Panc1 (cell line): Measurements from ENCODE around the gene GIN1. TPM values are rescaled to one million over a fixed set of nuclear protein-coding genes. Genes with fewer than 3 reads are reported as not detected.
"Not testable (repeated sequence)": the region's sequence is repeated elsewhere in the genome, so short reads cannot be mapped to it uniquely, and the experiment has no call there.

Source experiments
- ATAC-seq: fragments of 200-7000 bp; cut with Tn5 transposase; 2 replicates; pipeline ENCODE4 v1.9.1; 2020; ENCODE audit warnings: mild to moderate bottlenecking, moderate library complexity
- BruUV-seq: library from RNA; stranded (reverse); fragments of 400-500 nt; replicated peaks from 2 replicates; lab custom pipeline; 2021; lab: Mats Ljungman, UMichigan
- CTCF ChIA-PET: fragments of 300-600 bp; sonication (Branson Sonifier 250); formaldehyde crosslinking; loops from one replicate; lab custom pipeline; 2022; ENCODE audit warnings: antibody characterized with exemption; lab: Charles Lee
- POLR2A ChIA-PET: fragments of 300-600 bp; sonication (Branson Sonifier 250); formaldehyde crosslinking; loops from one replicate; lab custom pipeline; 2022; ENCODE audit warnings: antibody characterized with exemption; lab: Charles Lee
- DNase-seq: peaks from one replicate; pipeline ENCODE4 v3.0.0-alpha.2; 2010; ENCODE audit warnings: low read depth, low spot score
- H3K27ac ChIP-seq: 2 replicates; pipeline ENCODE4 v1.5.1; 2011; ENCODE audit warnings: mild to moderate bottlenecking, low read length, inconsistent platforms
- H3K27me3 ChIP-seq: fragments of 200-500 bp; sonication (Bioruptor generic); 2 replicates; pipeline ENCODE4 v1.6.0; 2014; ENCODE audit warnings: low read length, inconsistent platforms; ENCODE audit not compliant: control insufficient read depth, insufficient read depth
- H3K36me3 ChIP-seq: fragments of 200-500 bp; sonication (Bioruptor generic); 2 replicates; pipeline ENCODE4 v1.5.1; 2014; ENCODE audit warnings: inconsistent platforms, mild to moderate bottlenecking, low read length, moderate library complexity; ENCODE audit not compliant: control insufficient read depth, insufficient read depth
- H3K4me1 ChIP-seq: 2 replicates; pipeline ENCODE4 v1.5.1; 2011; ENCODE audit warnings: inconsistent platforms, mild to moderate bottlenecking, low read length, moderate library complexity; ENCODE audit not compliant: control insufficient read depth, insufficient read depth
- H3K4me3 ChIP-seq, 2 experiments: 2 replicates each; pipeline ENCODE4 v1.5.1; 2011 to 2012; ENCODE audit warnings: low read depth in 2 of 2, low read length in 2 of 2, mild to moderate bottlenecking in 2 of 2, inconsistent platforms in 1 of 2, moderate library complexity in 1 of 2
- H3K9me3 ChIP-seq: fragments of 200-500 bp; sonication (Bioruptor generic); 2 replicates; pipeline ENCODE4 v1.5.1; 2014; ENCODE audit warnings: low read depth, mild to moderate bottlenecking, inconsistent platforms, low read length, moderate library complexity; ENCODE audit not compliant: control insufficient read depth, insufficient read depth
- POLR2AphosphoS5 ChIP-seq: IDR thresholded peaks from 2 replicates; pipeline ENCODE4 v1.6.1; 2012; ENCODE audit warnings: mild to moderate bottlenecking, low read depth, low read length, moderate library complexity
- SIN3A ChIP-seq: IDR thresholded peaks from 2 replicates; pipeline ENCODE4 v1.6.1; 2012; ENCODE audit warnings: low read depth, mild to moderate bottlenecking, low read length, moderate library complexity, borderline replicate concordance; ENCODE audit not compliant: insufficient read depth
- TCF7L2 ChIP-seq: IDR thresholded peaks from 2 replicates; pipeline ENCODE4 v1.6.1; 2011; ENCODE audit warnings: mild to moderate bottlenecking, low read depth, low read length, inconsistent platforms
- in situ Hi-C: cut with HindIII; loops from 2 replicates; pipeline ENCODE4 v1.10.0; 2016; ENCODE audit warnings: low sequenced_read_pairs, low pct_unique_long_range_greater_than_20kb
- intact Hi-C: fragments of 100-400 bp; cut with micrococcal nuclease; formaldehyde crosslinking; loops from one replicate; pipeline ENCODE4 v1.10.0; 2022; ENCODE audit not compliant: unreplicated experiment
- total RNA-seq: library from RNA; stranded (reverse); gene quantifications from one replicate; pipeline ENCODE4 v1.2.1, GENCODE V29; 2021; ENCODE audit not compliant: unreplicated experiment
- TF ChIP-seq, protein P1 (sequence below), 2 experiments: IDR thresholded peaks; 2 replicates each; pipeline ENCODE4 v1.6.1; 2011 to 2012; ENCODE audit warnings: low read depth in 2 of 2, control low read depth in 1 of 2, low read length in 1 of 2, mild to moderate bottlenecking in 1 of 2, moderate library complexity in 1 of 2; ENCODE audit not compliant: insufficient read depth in 1 of 2
- TF ChIP-seq, protein P2 (sequence below): fragments of 450-650 bp; IDR thresholded peaks from 2 replicates; pipeline ENCODE4 v1.5.1; 2017; ENCODE audit warnings: mild to moderate bottlenecking

The GIN1 gene
- total RNA-seq, 1 experiment from 2014 or later: 4.5 TPM

DNA sequence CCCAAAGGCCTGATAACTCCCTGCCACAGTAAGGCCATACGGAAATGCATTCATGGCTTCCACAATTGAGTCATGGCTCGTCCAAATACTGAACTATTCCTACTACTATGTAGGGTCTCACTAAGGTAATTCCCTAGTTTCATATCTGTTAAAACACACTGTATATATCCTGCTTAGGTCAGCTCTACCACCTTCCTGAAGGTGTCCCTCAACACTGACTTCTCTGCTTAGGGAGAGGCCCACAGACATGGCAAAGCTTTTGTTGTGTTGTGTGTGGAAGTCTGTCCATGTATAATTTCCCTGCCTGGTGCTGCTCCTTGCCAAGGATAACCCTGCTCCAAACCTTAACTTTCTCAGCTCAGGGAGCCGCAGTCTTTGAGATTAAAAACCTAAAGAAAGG is 60.4 kb downstream of the GIN1 start:
- TF ChIP-seq, protein P1, sequence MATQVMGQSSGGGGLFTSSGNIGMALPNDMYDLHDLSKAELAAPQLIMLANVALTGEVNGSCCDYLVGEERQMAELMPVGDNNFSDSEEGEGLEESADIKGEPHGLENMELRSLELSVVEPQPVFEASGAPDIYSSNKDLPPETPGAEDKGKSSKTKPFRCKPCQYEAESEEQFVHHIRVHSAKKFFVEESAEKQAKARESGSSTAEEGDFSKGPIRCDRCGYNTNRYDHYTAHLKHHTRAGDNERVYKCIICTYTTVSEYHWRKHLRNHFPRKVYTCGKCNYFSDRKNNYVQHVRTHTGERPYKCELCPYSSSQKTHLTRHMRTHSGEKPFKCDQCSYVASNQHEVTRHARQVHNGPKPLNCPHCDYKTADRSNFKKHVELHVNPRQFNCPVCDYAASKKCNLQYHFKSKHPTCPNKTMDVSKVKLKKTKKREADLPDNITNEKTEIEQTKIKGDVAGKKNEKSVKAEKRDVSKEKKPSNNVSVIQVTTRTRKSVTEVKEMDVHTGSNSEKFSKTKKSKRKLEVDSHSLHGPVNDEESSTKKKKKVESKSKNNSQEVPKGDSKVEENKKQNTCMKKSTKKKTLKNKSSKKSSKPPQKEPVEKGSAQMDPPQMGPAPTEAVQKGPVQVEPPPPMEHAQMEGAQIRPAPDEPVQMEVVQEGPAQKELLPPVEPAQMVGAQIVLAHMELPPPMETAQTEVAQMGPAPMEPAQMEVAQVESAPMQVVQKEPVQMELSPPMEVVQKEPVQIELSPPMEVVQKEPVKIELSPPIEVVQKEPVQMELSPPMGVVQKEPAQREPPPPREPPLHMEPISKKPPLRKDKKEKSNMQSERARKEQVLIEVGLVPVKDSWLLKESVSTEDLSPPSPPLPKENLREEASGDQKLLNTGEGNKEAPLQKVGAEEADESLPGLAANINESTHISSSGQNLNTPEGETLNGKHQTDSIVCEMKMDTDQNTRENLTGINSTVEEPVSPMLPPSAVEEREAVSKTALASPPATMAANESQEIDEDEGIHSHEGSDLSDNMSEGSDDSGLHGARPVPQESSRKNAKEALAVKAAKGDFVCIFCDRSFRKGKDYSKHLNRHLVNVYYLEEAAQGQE (IDR thresholded peaks at IDR 0.05; ENCODE audit: insufficient read depth in 1 of 2, low read depth in 2 of 2, low read length in 1 of 2): no peak
- TF ChIP-seq SIN3A: no peak
- TF ChIP-seq POLR2AphosphoS5: no peak
- no peak for TF ChIP-seq TCF7L2
- TF ChIP-seq, protein P2, sequence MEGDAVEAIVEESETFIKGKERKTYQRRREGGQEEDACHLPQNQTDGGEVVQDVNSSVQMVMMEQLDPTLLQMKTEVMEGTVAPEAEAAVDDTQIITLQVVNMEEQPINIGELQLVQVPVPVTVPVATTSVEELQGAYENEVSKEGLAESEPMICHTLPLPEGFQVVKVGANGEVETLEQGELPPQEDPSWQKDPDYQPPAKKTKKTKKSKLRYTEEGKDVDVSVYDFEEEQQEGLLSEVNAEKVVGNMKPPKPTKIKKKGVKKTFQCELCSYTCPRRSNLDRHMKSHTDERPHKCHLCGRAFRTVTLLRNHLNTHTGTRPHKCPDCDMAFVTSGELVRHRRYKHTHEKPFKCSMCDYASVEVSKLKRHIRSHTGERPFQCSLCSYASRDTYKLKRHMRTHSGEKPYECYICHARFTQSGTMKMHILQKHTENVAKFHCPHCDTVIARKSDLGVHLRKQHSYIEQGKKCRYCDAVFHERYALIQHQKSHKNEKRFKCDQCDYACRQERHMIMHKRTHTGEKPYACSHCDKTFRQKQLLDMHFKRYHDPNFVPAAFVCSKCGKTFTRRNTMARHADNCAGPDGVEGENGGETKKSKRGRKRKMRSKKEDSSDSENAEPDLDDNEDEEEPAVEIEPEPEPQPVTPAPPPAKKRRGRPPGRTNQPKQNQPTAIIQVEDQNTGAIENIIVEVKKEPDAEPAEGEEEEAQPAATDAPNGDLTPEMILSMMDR: no peak
- H3K4me1 ChIP-seq: no peaks in the 10 kb centered on the region
- H3K27me3 ChIP-seq: no peaks in the 10 kb centered on the region
- no peaks in the 10 kb centered on the region for H3K9me3 ChIP-seq
- no peaks in the 10 kb centered on the region for H3K36me3 ChIP-seq
- CTCF ChIA-PET: no interaction called here
- no peak overlapping the region for H3K27ac ChIP-seq
- no peak for ATAC-seq
- no TSS peak for BruUV-seq
- no peak overlapping the region for H3K4me3 ChIP-seq
- in situ Hi-C loops (no loop called here), intact Hi-C loops (no loop called here)
- no peak for DNase-seq
- POLR2A ChIA-PET: no interaction called here

DNA sequence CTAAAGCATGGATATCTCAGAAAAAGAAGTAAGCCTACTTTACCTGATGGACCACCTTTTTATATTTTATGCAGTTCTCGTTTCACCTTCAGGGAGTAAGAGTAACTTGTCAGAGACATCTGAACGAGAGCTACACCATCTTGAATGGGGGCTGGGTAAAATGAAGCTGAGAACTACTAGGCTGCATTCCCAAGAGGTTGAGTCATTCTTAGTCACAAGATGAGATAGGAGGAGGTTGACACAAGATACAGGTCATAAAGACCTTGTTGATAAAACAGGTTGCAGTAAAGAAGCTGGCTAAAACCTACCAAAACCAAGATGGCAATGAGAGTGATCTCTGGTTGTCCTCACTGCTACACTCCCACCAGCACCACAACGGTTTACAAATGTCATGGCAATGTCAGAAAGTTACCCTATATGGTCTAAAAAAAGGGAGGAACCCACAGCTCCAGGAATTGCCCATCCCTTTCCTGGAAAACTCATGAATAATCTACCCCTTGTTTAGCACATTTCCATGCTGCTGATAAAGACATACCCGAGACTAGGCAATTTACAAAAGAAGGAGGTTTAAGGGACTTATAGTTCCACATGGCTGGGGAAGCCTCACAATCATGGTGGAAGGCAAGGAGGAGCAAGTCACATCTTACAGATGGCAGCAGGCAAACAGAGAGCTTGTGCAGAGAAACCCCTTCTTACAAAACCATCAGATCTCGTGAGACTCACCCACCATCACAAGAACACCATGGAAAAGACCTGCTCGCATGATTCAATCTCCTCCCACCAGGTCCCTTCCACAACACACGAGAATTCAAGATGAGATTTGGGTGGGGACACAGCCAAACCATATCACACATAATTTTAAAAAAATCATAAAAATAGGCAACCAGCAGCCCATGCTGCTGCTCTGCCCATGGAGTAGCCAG is 62.5 kb downstream of the GIN1 start:
- TF ChIP-seq SIN3A: no peak
- TF ChIP-seq, protein P2: no peak
- Histone ChIP-seq H3K4me1 (no peaks in the 10 kb centered on the region), H3K9me3 (no peaks in the 10 kb centered on the region), H3K27me3 (no peaks in the 10 kb centered on the region), H3K36me3 (no peaks in the 10 kb centered on the region), H3K27ac (no peak overlapping the region), H3K4me3 (no peak overlapping the region)
- no TSS peak for BruUV-seq
- CTCF ChIA-PET: no interaction called here
- ATAC-seq (no peak), DNase-seq (peak; percentile 12)
- intact Hi-C loops: no loop called here
- POLR2A ChIA-PET: no interaction called here
- in situ Hi-C loops: no loop called here

DNA sequence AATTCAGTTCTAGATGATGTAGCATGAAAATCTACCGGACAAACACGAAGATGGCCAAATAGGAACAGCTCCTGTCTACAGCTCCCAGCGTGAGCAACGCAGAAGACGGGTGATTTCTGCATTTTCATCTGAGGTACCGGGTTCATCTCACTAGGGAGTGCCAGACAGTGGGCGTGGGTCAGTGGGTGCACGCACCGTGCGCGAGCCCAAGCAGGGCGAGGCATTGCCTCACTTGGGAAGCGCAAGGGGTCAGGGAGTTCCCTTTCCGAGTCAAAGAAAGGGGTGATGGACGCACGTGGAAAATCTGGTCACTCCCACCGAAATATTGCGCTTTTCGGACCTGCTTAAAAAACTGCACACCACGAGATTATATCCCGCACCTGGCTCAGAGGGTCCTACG is 73.2 kb downstream of the GIN1 start:
- POLR2A ChIA-PET, BruUV-seq, H3K27ac ChIP-seq, H3K4me3 ChIP-seq, in situ Hi-C loops, CTCF ChIA-PET, H3K4me1 ChIP-seq, H3K36me3 ChIP-seq, ATAC-seq, intact Hi-C loops, H3K27me3 ChIP-seq, H3K9me3 ChIP-seq, DNase-seq: not testable (repeated sequence)
